ENCODE data around the gene GABPA.
"Not testable (repeated sequence)": the region's sequence is repeated elsewhere in the genome, so short reads cannot be mapped to it uniquely, and the experiment has no call there.

Gene GABPA

DNA sequence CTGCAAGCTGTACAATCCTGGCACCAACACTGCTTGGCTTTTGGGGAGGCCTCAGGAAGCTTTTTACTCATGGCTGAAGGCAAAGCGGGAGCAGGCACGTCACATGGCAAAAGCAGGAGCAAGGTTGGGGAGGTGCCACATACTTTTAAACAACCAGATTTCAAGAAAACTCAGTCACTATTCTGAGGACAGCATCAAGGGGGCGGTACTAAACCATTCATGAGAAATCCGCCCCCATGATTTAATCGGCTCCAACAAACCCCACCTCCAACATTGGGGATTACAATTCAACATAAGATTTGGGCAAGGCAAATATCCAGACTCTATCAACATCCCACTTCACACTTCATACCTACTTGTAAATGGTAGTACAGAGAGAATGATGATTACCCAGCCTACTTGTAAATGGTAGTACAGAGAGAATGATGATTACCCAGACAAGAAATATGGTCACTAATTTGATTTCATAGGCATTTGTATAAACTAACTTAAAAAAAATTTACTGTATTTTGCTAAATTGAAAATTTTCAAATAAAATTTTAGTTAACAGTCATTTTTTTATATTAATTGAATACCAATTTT, 25.0 kb upstream of the GABPA start:
- H3K4me1 ChIP-seq (ENCODE audit: insufficient read depth, poor library complexity, severe bottlenecking): no peaks in the 10 kb centered on the region
- DNase-seq (ENCODE audit: low spot score): no peak
- H3K36me3 ChIP-seq (ENCODE audit: low read depth): no peaks in the 10 kb centered on the region
- H3K4me3 ChIP-seq (ENCODE audit: severe bottlenecking): no peak overlapping the region
- no peaks in the 10 kb centered on the region for H3K9me3 ChIP-seq (ENCODE audit: severe bottlenecking)
- H3K27me3 ChIP-seq (ENCODE audit: insufficient read depth, poor library complexity, severe bottlenecking): no peaks in the 10 kb centered on the region
- no peak for ATAC-seq (ENCODE audit: low read depth)
- H3K27ac ChIP-seq (ENCODE audit: poor library complexity, severe bottlenecking): no peak overlapping the region
- TF ChIP-seq, protein P1, sequence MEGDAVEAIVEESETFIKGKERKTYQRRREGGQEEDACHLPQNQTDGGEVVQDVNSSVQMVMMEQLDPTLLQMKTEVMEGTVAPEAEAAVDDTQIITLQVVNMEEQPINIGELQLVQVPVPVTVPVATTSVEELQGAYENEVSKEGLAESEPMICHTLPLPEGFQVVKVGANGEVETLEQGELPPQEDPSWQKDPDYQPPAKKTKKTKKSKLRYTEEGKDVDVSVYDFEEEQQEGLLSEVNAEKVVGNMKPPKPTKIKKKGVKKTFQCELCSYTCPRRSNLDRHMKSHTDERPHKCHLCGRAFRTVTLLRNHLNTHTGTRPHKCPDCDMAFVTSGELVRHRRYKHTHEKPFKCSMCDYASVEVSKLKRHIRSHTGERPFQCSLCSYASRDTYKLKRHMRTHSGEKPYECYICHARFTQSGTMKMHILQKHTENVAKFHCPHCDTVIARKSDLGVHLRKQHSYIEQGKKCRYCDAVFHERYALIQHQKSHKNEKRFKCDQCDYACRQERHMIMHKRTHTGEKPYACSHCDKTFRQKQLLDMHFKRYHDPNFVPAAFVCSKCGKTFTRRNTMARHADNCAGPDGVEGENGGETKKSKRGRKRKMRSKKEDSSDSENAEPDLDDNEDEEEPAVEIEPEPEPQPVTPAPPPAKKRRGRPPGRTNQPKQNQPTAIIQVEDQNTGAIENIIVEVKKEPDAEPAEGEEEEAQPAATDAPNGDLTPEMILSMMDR (IDR thresholded peaks at IDR 0.05; ENCODE audit: poor library complexity, severe bottlenecking): no peak

DNA sequence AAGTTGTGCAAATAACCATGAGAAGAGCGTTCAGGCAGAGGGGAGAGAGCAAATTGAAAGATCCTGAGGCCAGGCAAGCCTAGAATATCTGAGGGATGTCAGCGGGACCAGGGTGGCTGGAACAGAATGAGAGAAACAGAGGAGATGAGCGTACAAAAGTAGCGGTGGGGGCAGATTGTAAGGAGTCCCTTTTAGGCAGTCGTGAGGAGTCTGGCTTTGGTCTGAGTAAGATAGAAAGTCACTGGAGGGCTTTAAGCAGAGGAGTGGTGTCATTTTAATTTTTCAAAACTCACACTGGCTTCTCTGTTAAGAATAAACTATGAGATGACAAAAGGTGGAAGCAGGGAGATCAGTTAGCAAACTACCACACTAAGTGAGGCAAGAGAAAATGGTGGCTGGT, 24.2 kb upstream of the GABPA start:
- H3K4me1 ChIP-seq (ENCODE audit: insufficient read depth, poor library complexity, severe bottlenecking): no peaks in the 10 kb centered on the region
- ATAC-seq (ENCODE audit: low read depth): no peak
- H3K9me3 ChIP-seq (ENCODE audit: severe bottlenecking): no peaks in the 10 kb centered on the region
- no peak overlapping the region for H3K27ac ChIP-seq (ENCODE audit: poor library complexity, severe bottlenecking)
- H3K4me3 ChIP-seq (ENCODE audit: severe bottlenecking): no peak overlapping the region
- TF ChIP-seq, protein P1 (IDR thresholded peaks at IDR 0.05; ENCODE audit: poor library complexity, severe bottlenecking): no peak
- DNase-seq (ENCODE audit: low spot score): no peak
- no peaks in the 10 kb centered on the region for H3K27me3 ChIP-seq (ENCODE audit: insufficient read depth, poor library complexity, severe bottlenecking)
- H3K36me3 ChIP-seq (ENCODE audit: low read depth): no peaks in the 10 kb centered on the region

DNA sequence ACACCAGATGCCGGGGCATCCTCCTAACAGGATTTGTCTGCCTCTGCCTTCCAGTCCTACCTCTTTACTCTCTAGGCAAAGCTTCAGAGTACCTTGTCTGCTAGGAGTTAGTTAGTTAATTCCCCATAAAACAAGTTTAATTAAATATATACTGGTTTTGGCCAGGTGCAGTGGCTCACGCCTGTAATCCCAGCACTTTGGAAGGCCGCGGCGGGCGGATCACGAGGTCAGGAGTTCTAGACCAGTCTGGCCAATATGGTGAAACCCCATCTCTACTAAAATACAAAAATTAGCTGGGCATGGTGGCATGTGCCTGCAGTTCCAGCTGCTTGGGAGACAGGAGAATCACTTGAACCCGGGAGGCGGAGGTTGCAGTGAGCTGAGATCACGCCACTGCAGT, 20.7 kb upstream of the GABPA start:
- not testable (repeated sequence) for H3K9me3 ChIP-seq (ENCODE audit: severe bottlenecking); H3K27ac ChIP-seq (ENCODE audit: poor library complexity, severe bottlenecking); H3K4me3 ChIP-seq (ENCODE audit: severe bottlenecking); ATAC-seq (ENCODE audit: low read depth); H3K27me3 ChIP-seq (ENCODE audit: insufficient read depth, poor library complexity, severe bottlenecking); DNase-seq (ENCODE audit: low spot score); H3K4me1 ChIP-seq (ENCODE audit: insufficient read depth, poor library complexity, severe bottlenecking); H3K36me3 ChIP-seq (ENCODE audit: low read depth)

DNA sequence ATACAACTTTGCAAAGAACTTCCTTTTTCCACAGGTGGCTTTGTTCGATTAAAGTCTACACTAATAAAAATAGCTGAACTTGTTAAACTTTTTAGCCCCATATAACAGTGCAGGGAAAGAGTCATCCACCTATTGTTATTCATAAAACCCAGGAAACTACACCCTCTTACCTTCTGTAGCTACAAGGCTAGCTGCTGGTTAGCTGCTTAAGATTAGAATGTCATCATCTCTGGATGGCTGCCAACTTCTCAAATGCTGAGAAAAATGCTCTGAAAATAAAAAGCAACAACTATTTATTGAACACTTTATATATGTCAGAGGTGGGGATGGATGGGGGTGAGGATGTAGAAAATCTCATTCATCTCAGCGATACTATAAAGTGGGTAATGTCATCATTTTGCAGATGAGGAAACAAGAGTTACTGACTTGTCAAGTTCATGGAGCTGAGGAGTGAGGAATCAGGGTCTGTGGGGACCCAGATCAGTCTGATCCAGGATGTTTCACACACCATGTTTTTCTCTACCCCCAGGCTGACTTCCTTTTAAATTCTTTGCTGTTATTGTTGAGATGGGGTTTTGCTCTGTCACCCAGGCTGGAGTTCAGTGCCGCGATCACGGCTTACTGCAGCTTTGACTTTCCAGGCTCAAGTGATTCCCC, 17.2 kb upstream of the GABPA start:
- no peak overlapping the region for H3K4me3 ChIP-seq (ENCODE audit: severe bottlenecking)
- DNase-seq (ENCODE audit: low spot score): no peak
- ATAC-seq (ENCODE audit: low read depth): peak; percentile 72; the same call in 2 of the 3 replicates
- H3K27ac ChIP-seq (ENCODE audit: poor library complexity, severe bottlenecking): no peak overlapping the region
- H3K9me3 ChIP-seq (ENCODE audit: severe bottlenecking): no peaks in the 10 kb centered on the region
- H3K4me1 ChIP-seq (ENCODE audit: insufficient read depth, poor library complexity, severe bottlenecking): no peaks in the 10 kb centered on the region
- TF ChIP-seq, protein P1 (IDR thresholded peaks at IDR 0.05; ENCODE audit: poor library complexity, severe bottlenecking): no peak
- H3K36me3 ChIP-seq (ENCODE audit: low read depth): peaks cover 8% of the 10 kb centered on the region; the same call in 1 of the 2 replicates
- H3K27me3 ChIP-seq (ENCODE audit: insufficient read depth, poor library complexity, severe bottlenecking): no peaks in the 10 kb centered on the region

DNA sequence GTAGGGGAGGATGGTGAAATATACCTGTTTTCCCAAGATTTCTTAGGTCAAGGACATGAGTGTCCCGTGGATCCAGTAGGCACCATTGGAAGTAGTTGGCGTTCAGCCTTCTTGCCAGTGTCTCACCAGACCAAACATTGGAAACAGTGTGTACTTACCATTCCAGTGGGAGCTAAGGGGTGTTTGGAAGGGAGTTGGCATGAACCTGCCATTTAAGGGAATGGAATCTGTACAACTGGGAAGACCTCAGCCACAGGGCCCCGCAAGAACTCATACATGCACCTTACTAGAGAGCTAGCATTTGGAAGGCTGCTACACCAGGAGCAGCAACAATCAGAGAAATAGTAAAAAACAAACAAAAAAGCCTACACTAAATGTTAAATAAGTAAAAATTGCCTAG, 12.8 kb upstream of the GABPA start:
- peaks cover 41% of the 10 kb centered on the region for H3K36me3 ChIP-seq (ENCODE audit: low read depth)

More for the DNA sequence above, 12.8 kb upstream of the GABPA start:
- Histone ChIP-seq H3K27ac (ENCODE audit: poor library complexity, severe bottlenecking) (no peak overlapping the region), H3K4me3 (ENCODE audit: severe bottlenecking) (no peak overlapping the region), H3K4me1 (ENCODE audit: insufficient read depth, poor library complexity, severe bottlenecking) (no peaks in the 10 kb centered on the region), H3K27me3 (ENCODE audit: insufficient read depth, poor library complexity, severe bottlenecking) (no peaks in the 10 kb centered on the region), H3K9me3 (ENCODE audit: severe bottlenecking) (no peaks in the 10 kb centered on the region)
- TF ChIP-seq, protein P1 (IDR thresholded peaks at IDR 0.05; ENCODE audit: poor library complexity, severe bottlenecking): no peak
- no peak for ATAC-seq (ENCODE audit: low read depth)
- DNase-seq (ENCODE audit: low spot score): no peak

Data from RWPE2 (cell line).